Thymus (tissue), 14 donors: ENCODE measurements around the gene SNAI1. TPM values are rescaled to one million over a fixed set of nuclear protein-coding genes. Genes with fewer than 3 reads are reported as not detected.

Experiments
- DNase-seq, 9 donors: peaks; one replicate each; pipeline ENCODE4 v3.0.0-alpha.2; 2013; ENCODE audit warnings: low spot score in 9 of 9, low read depth in 6 of 9, missing footprints in 1 of 9
- H3K27ac ChIP-seq, 2 donors: one replicate each; pipeline ENCODE4 v1.5.1; 2013; ENCODE audit warnings: control low read depth in 1 of 2, low read depth in 1 of 2, low read length in 1 of 2, mild to moderate bottlenecking in 1 of 2, moderate library complexity in 1 of 2
- H3K27me3 ChIP-seq, 2 donors: one replicate each; pipeline ENCODE4 v1.5.1; 2013; ENCODE audit warnings: low read length in 1 of 2; ENCODE audit not compliant: control insufficient read depth in 2 of 2, insufficient read depth in 1 of 2
- H3K36me3 ChIP-seq, 2 donors: one replicate each; pipeline ENCODE4 v1.5.1; 2013; ENCODE audit warnings: low read length in 1 of 2, mild to moderate bottlenecking in 1 of 2, moderate library complexity in 1 of 2; ENCODE audit not compliant: control insufficient read depth in 2 of 2, insufficient read depth in 2 of 2
- H3K4me1 ChIP-seq, 2 donors: one replicate each; pipeline ENCODE4 v1.5.1; 2013; ENCODE audit warnings: low read length in 2 of 2; ENCODE audit not compliant: control insufficient read depth in 2 of 2, insufficient read depth in 2 of 2
- H3K4me3 ChIP-seq, 2 donors: one replicate each; pipeline ENCODE4 v1.5.1; 2013; ENCODE audit warnings: low read length in 2 of 2, control low read depth in 1 of 2, mild to moderate bottlenecking in 1 of 2
- H3K9me3 ChIP-seq, 2 donors: one replicate each; pipeline ENCODE4 v1.5.1; 2013; ENCODE audit warnings: low read length in 1 of 2, mild to moderate bottlenecking in 1 of 2; ENCODE audit not compliant: control insufficient read depth in 2 of 2, insufficient read depth in 1 of 2
- WGBS: extraction: QIAGEN DNeasy Blood & Tissue Kit; methylation state at CpG from one replicate; pipeline ENCODE4 v1.1.7; 2013; 5-methylcytosine and 5-hydroxymethylcytosine counted together
- long read RNA-seq, 10 donors: transcript quantifications; one replicate each; lab custom pipeline, GENCODE V29; 2026
- polyA plus RNA-seq: library from polyadenylated mRNA; stranded (reverse); fragments of 200-250 nt; gene quantifications from one replicate; pipeline ENCODE4 v1.2.3, GENCODE V29; 2013
- total RNA-seq: library from RNA; stranded (reverse); fragments of 120-200 nt; gene quantifications from one replicate; pipeline ENCODE4 v1.2.4, GENCODE V29; 2013
- donor health status: healthy.

SNAI1 gene
- 0.33 TPM for total RNA-seq
- 5.5 TPM for polyA plus RNA-seq
- long read RNA-seq, donor 1, result 0 reads
- long read RNA-seq, donor 2, result 0 reads
- long read RNA-seq, donor 3, result 0 reads
- long read RNA-seq, donor 4, result 0 reads
- long read RNA-seq, donor 5, partial matches to known transcripts, result 0 of 1 reads
- long read RNA-seq, donor 5, other reads (novel, unspliced or antisense), result 0 of 1 reads
- long read RNA-seq, donor 6, result 0 reads
- long read RNA-seq, donor 7, result 0 reads
- long read RNA-seq, donor 8, result 0 reads
- long read RNA-seq, donor 9, result 0 reads
- long read RNA-seq, donor 10, result 0 reads

GRCh38 chr20:49982346-49983122 is at the start of gene SNAI1:
Gene SNAI1, plus strand, starts transcription at chr20:49982980. Its CDS starts 80 bp downstream, at chr20:49983060.
- no peak within 1 kb of the TSS for H3K27ac ChIP-seq
- H3K9me3 ChIP-seq, result no peaks in the 10 kb centered on the region
- H3K36me3 ChIP-seq, result no peaks in the 10 kb centered on the region
- DNase-seq, result peak; percentile 44 to 93 (median 73)
- H3K4me3 ChIP-seq, result peak within 1 kb of the TSS; percentile 37 to 40
- WGBS, result 2% methylated on average over 90 of the region's 90 CpGs
- H3K27me3 ChIP-seq, result peaks cover 4 to 34% of the 10 kb centered on the region in 2 donors
- peaks cover 15 to 26% of the 10 kb centered on the region in 2 donors for H3K4me1 ChIP-seq

- H3K27me3 ChIP-seq, result no peaks in the 10 kb centered on the region
- peak overlapping the region; percentile 98 to 99 for H3K4me3 ChIP-seq
- no peak for DNase-seq
- H3K36me3 ChIP-seq, result peaks cover 3 to 5% of the 10 kb centered on the region in 2 donors
- WGBS, result 59% methylated on average over 21 of the region's 21 CpGs
- peaks cover 16 to 27% of the 10 kb centered on the region in 2 donors for H3K4me1 ChIP-seq
- peak overlapping the region in 1 of 2 donors; percentile 40 for H3K27ac ChIP-seq
- no peaks in the 10 kb centered on the region for H3K9me3 ChIP-seq
These were observed 47.0 kb upstream of the SNAI1 start for GRCh38 chr20:49935746-49936152.

GRCh38 chr20:49936153-49937026 is 46.4 kb upstream of the SNAI1 start, which contains the start of gene RNF114:
Gene RNF114, plus strand, starts transcription at chr20:49936397. Its CDS starts 16 bp downstream, at chr20:49936413.
- under 1% methylated on average over 79 of the region's 79 CpGs for WGBS
- peak within 1 kb of the TSS; percentile 98 to 99 for H3K4me3 ChIP-seq
- peak; percentile 74 to 95 (median 86) for DNase-seq
- H3K4me1 ChIP-seq, result peaks cover 16 to 27% of the 10 kb centered on the region in 2 donors
- no peaks in the 10 kb centered on the region for H3K9me3 ChIP-seq
- H3K36me3 ChIP-seq, result peaks cover 7 to 10% of the 10 kb centered on the region in 2 donors
- peak within 1 kb of the TSS; percentile 75 to 86 for H3K27ac ChIP-seq
- H3K27me3 ChIP-seq, result no peaks in the 10 kb centered on the region

GRCh38 chr20:49937027-49937929 is 45.5 kb upstream of the SNAI1 start:
- peak overlapping the region; percentile 75 to 86 for H3K27ac ChIP-seq
- peak in 1 of 9 donors; percentile 46 for DNase-seq
- H3K4me3 ChIP-seq, result peak overlapping the region; percentile 98 to 99
- peaks cover 16 to 27% of the 10 kb centered on the region in 2 donors for H3K4me1 ChIP-seq
- H3K9me3 ChIP-seq, result no peaks in the 10 kb centered on the region
- peaks cover 13 to 18% of the 10 kb centered on the region in 2 donors for H3K36me3 ChIP-seq
- 12% methylated on average over 12 of the region's 12 CpGs for WGBS
- H3K27me3 ChIP-seq, result no peaks in the 10 kb centered on the region

GRCh38 chr20:49938173-49939163 is 44.3 kb upstream of the SNAI1 start:
- H3K27me3 ChIP-seq, result no peaks in the 10 kb centered on the region

GRCh38 chr20:49941456-49941855 is 41.3 kb upstream of the SNAI1 start:
- H3K27ac ChIP-seq, result no peak overlapping the region
- H3K4me1 ChIP-seq, result peaks cover 14 to 18% of the 10 kb centered on the region in 2 donors
- H3K36me3 ChIP-seq, result peaks cover 42 to 43% of the 10 kb centered on the region in 2 donors
- H3K4me3 ChIP-seq, result no peak overlapping the region
- H3K9me3 ChIP-seq, result no peaks in the 10 kb centered on the region
- H3K27me3 ChIP-seq, result no peaks in the 10 kb centered on the region
- 97% methylated on average over 15 of the region's 15 CpGs for WGBS
- no peak for DNase-seq

More at GRCh38 chr20:49938173-49939163, 44.3 kb upstream of the SNAI1 start:
- peak in 1 of 9 donors; percentile 28 for DNase-seq
- peaks cover 24 to 27% of the 10 kb centered on the region in 2 donors for H3K36me3 ChIP-seq
- peaks cover 16 to 27% of the 10 kb centered on the region in 2 donors for H3K4me1 ChIP-seq
- H3K9me3 ChIP-seq, result no peaks in the 10 kb centered on the region
- WGBS, result 94% methylated on average over 12 of the region's 12 CpGs
- no peak overlapping the region for H3K4me3 ChIP-seq
- H3K27ac ChIP-seq, result peak overlapping the region in 1 of 2 donors; percentile 40

- H3K4me1 ChIP-seq, result peaks cover 9 to 15% of the 10 kb centered on the region in 2 donors
- H3K36me3 ChIP-seq, result peaks cover 45 to 49% of the 10 kb centered on the region in 2 donors
- H3K27ac ChIP-seq, result no peak overlapping the region
- H3K27me3 ChIP-seq, result no peaks in the 10 kb centered on the region
- H3K9me3 ChIP-seq, result no peaks in the 10 kb centered on the region
- 97% methylated on average over 3 of the region's 3 CpGs for WGBS
- no peak overlapping the region for H3K4me3 ChIP-seq
- no peak for DNase-seq
These were observed 40.5 kb upstream of the SNAI1 start for GRCh38 chr20:49942303-49942702.
